ENCODE data around the gene BRCC3.
"Not testable (repeated sequence)": the region's sequence is repeated elsewhere in the genome, so short reads cannot be mapped to it uniquely, and the experiment has no call there.

Gene BRCC3

GRCh38 chrX:155143959-155144548, 72.7 kb downstream of the BRCC3 start:
- no peak for DNase-seq (ENCODE audit: low read depth)

- no peak for DNase-seq (ENCODE audit: low read depth)
Observed at GRCh38 chrX:155144926-155145325, 73.6 kb downstream of the BRCC3 start.

- not testable (repeated sequence) for DNase-seq (ENCODE audit: low read depth)
Observed at GRCh38 chrX:155147612-155148011, 76.3 kb downstream of the BRCC3 start.

GRCh38 chrX:155148166-155148565, 76.9 kb downstream of the BRCC3 start:
- DNase-seq (ENCODE audit: low read depth) = not testable (repeated sequence)

- no peak for DNase-seq (ENCODE audit: low read depth)
Observed at GRCh38 chrX:155148724-155149537, 77.6 kb downstream of the BRCC3 start.

GRCh38 chrX:155169881-155170280, 98.6 kb downstream of the BRCC3 start:
- DNase-seq (ENCODE audit: low read depth) = no peak
